DOHH2 (cell line): ENCODE measurements around the gene LAMA5.

Experiments
- H3F3A ChIP-seq: fragments of 200-600 bp; sonication (generic), shearing (Covaris generic); 2 replicates; pipeline ENCODE4 v1.6.0; 2016; ENCODE audit warnings: antibody characterized with exemption, mild to moderate bottlenecking; ENCODE audit not compliant: control insufficient read depth, insufficient read depth
- H3K27ac ChIP-seq: fragments of 200-600 bp; sonication (generic); 2 replicates; pipeline ENCODE4 v1.5.1; 2014; ENCODE audit warnings: low read depth, mild to moderate bottlenecking, low read length, moderate library complexity
- H3K27me3 ChIP-seq: fragments of 200-600 bp; sonication (generic); 2 replicates; pipeline ENCODE4 v1.6.1; 2014; ENCODE audit warnings: mild to moderate bottlenecking, low read length, mixed read lengths; ENCODE audit not compliant: control insufficient read depth
- H3K36me3 ChIP-seq: fragments of 200-600 bp; sonication (generic); 2 replicates; pipeline ENCODE4 v1.6.1; 2014; ENCODE audit warnings: mild to moderate bottlenecking, low read length, moderate library complexity, mixed read lengths; ENCODE audit not compliant: control insufficient read depth
- H3K4me1 ChIP-seq: fragments of 200-600 bp; sonication (generic); 2 replicates; pipeline ENCODE4 v1.6.1; 2014; ENCODE audit warnings: mild to moderate bottlenecking, low read length, mixed read lengths; ENCODE audit not compliant: control insufficient read depth
- H3K4me2 ChIP-seq: fragments of 200-600 bp; sonication (generic); 2 replicates; pipeline ENCODE4 v1.6.0; 2014; ENCODE audit warnings: mild to moderate bottlenecking, low read length, moderate library complexity
- H3K4me3 ChIP-seq: fragments of 200-600 bp; sonication (generic); 2 replicates; pipeline ENCODE4 v1.5.1; 2014; ENCODE audit warnings: mild to moderate bottlenecking, low read length, mixed read lengths
- H3K79me2 ChIP-seq: fragments of 200-600 bp; sonication (generic); 2 replicates; pipeline ENCODE4 v1.6.1; 2014; ENCODE audit warnings: mild to moderate bottlenecking, low read length, mixed read lengths; ENCODE audit not compliant: control insufficient read depth
- H3K9me2 ChIP-seq: fragments of 200-600 bp; sonication (generic); replicated peaks from 2 replicates; pipeline ENCODE4 v1.6.1; 2014; ENCODE audit warnings: mild to moderate bottlenecking, low read length, mixed read lengths; ENCODE audit not compliant: control insufficient read depth
- H3K9me3 ChIP-seq: fragments of 200-600 bp; sonication (generic); 2 replicates; pipeline ENCODE4 v1.6.1; 2014; ENCODE audit warnings: antibody characterized with exemption, low read length, mixed read lengths; ENCODE audit not compliant: control insufficient read depth, insufficient read depth
- H4K20me1 ChIP-seq: fragments of 200-600 bp; sonication (generic); 2 replicates; pipeline ENCODE4 v1.6.0; 2014; ENCODE audit warnings: low read depth, mild to moderate bottlenecking, antibody characterized with exemption, low read length, moderate library complexity; ENCODE audit not compliant: control insufficient read depth, insufficient read depth
- CTCF ChIP-seq: fragments of 200-600 bp; sonication (generic); IDR thresholded peaks from one replicate; pipeline ENCODE4 v1.5.1; 2014; ENCODE audit warnings: antibody characterized with exemption, mild to moderate bottlenecking, low read depth, low read length; ENCODE audit not compliant: poor library complexity, severe bottlenecking
- EZH2phosphoT487 ChIP-seq: fragments of 200-600 bp; sonication (generic); IDR thresholded peaks from 2 replicates; pipeline ENCODE4 v1.6.1; 2017; ENCODE audit warnings: borderline replicate concordance, mild to moderate bottlenecking, antibody characterized with exemption, low read length, moderate library complexity, mixed read lengths

Gene LAMA5

GRCh38 chr20:62322492-62323041, 44.5 kb downstream of the LAMA5 start:
- no peaks in the 10 kb centered on the region for H3K9me2 ChIP-seq
- peaks cover 2% of the 10 kb centered on the region; the same call in 1 of the 2 replicates for H4K20me1 ChIP-seq
- no peaks in the 10 kb centered on the region for H3K27me3 ChIP-seq
- H3F3A ChIP-seq = no peaks in the 10 kb centered on the region; the same call in 1 of the 2 replicates
- peaks cover 8% of the 10 kb centered on the region for H3K36me3 ChIP-seq
- TF ChIP-seq EZH2phosphoT487 (no peak), CTCF (no peak)
- H3K4me2 ChIP-seq = no peak overlapping the region
- no peak overlapping the region for H3K4me3 ChIP-seq
- H3K27ac ChIP-seq = no peak overlapping the region
- H3K79me2 ChIP-seq = no peaks in the 10 kb centered on the region
- H3K4me1 ChIP-seq = peaks cover 5% of the 10 kb centered on the region; the same call in 1 of the 2 replicates
- no peaks in the 10 kb centered on the region for H3K9me3 ChIP-seq

GRCh38 chr20:62321975-62322374, 45.1 kb downstream of the LAMA5 start:
- H3K36me3 ChIP-seq = peaks cover 13% of the 10 kb centered on the region
- H3K27me3 ChIP-seq = no peaks in the 10 kb centered on the region
- H3F3A ChIP-seq = no peaks in the 10 kb centered on the region; the same call in 1 of the 2 replicates
- H3K27ac ChIP-seq = no peak overlapping the region
- no peaks in the 10 kb centered on the region for H3K9me3 ChIP-seq
- H3K4me3 ChIP-seq = no peak overlapping the region
- no peak overlapping the region for H3K4me2 ChIP-seq
- no peak for TF ChIP-seq EZH2phosphoT487
- TF ChIP-seq CTCF = no peak
- H3K4me1 ChIP-seq = peaks cover 5% of the 10 kb centered on the region; the same call in 1 of the 2 replicates
- H3K79me2 ChIP-seq = no peaks in the 10 kb centered on the region
- H3K9me2 ChIP-seq = no peaks in the 10 kb centered on the region
- peaks cover 2% of the 10 kb centered on the region; the same call in 1 of the 2 replicates for H4K20me1 ChIP-seq

- H4K20me1 ChIP-seq = peaks cover 2% of the 10 kb centered on the region; the same call in 1 of the 2 replicates
- H3K79me2 ChIP-seq = no peaks in the 10 kb centered on the region
- no peaks in the 10 kb centered on the region for H3K9me2 ChIP-seq
- no peaks in the 10 kb centered on the region; the same call in 1 of the 2 replicates for H3F3A ChIP-seq
- no peak overlapping the region for H3K4me3 ChIP-seq
- no peak overlapping the region for H3K4me2 ChIP-seq
- H3K4me1 ChIP-seq = peaks cover 5% of the 10 kb centered on the region; the same call in 1 of the 2 replicates
- H3K27ac ChIP-seq = no peak overlapping the region
- H3K36me3 ChIP-seq = peaks cover 15% of the 10 kb centered on the region
- no peaks in the 10 kb centered on the region for H3K9me3 ChIP-seq
- TF ChIP-seq EZH2phosphoT487 (no peak), CTCF (no peak)
- H3K27me3 ChIP-seq = no peaks in the 10 kb centered on the region
Observed at GRCh38 chr20:62321521-62321948, 45.6 kb downstream of the LAMA5 start.
